Measurements from ENCODE around the gene WAS.

- TF ChIP-seq, protein P1, sequence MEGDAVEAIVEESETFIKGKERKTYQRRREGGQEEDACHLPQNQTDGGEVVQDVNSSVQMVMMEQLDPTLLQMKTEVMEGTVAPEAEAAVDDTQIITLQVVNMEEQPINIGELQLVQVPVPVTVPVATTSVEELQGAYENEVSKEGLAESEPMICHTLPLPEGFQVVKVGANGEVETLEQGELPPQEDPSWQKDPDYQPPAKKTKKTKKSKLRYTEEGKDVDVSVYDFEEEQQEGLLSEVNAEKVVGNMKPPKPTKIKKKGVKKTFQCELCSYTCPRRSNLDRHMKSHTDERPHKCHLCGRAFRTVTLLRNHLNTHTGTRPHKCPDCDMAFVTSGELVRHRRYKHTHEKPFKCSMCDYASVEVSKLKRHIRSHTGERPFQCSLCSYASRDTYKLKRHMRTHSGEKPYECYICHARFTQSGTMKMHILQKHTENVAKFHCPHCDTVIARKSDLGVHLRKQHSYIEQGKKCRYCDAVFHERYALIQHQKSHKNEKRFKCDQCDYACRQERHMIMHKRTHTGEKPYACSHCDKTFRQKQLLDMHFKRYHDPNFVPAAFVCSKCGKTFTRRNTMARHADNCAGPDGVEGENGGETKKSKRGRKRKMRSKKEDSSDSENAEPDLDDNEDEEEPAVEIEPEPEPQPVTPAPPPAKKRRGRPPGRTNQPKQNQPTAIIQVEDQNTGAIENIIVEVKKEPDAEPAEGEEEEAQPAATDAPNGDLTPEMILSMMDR (IDR thresholded peaks at IDR 0.05; ENCODE audit: low read depth, low read length): no peak
- TF ChIP-seq POLR2A (IDR thresholded peaks at IDR 0.05; ENCODE audit: extremely low read depth, insufficient read length): no peak
- TF ChIP-seq, protein P2, sequence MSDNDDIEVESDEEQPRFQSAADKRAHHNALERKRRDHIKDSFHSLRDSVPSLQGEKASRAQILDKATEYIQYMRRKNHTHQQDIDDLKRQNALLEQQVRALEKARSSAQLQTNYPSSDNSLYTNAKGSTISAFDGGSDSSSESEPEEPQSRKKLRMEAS (IDR thresholded peaks at IDR 0.05; ENCODE audit: low read depth, low read length): no peak
- TF ChIP-seq MYC (IDR thresholded peaks at IDR 0.05; ENCODE audit: low read depth, low read length): no peak
These were observed 16.1 kb upstream of the WAS start for GRCh38 chrX:48667509-48667908.

Measured in NB4 (cell line).